Measurements from ENCODE around the gene DBX1. TPM values are rescaled to one million over a fixed set of nuclear protein-coding genes. Genes with fewer than 3 reads are reported as not detected.

DBX1 gene
- total and polyA plus RNA-seq, 3 donors from 2014 or later = not detected

DNA sequence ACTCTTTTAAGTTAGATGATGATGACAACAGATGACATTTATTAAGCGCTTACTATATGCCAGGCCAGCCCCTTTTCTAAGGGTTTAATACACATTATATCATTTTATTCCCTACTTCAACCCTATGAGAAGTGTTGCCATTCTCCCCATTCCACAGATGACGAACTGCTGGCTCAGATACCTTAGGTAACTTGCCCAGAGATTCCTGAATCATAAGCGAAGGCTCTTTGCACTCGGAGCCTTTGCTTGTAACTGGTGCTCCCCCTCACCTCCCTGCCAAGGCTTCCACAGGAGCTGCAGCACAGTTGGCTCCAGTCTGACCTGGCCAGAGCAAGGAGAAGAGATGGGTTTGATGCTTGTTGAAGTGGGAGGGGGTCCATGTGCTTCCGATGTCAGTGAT, 43.0 kb downstream of the DBX1 start:
- intact Hi-C loops (cut with DNase I; ENCODE audit: low total_unique reads) = no loop called here
- 91% methylated on average over 4 to 5 of the region's 5 CpGs for WGBS, 2 donors
- no peaks in the 10 kb centered on the region for H3K4me1 ChIP-seq
- H3K9me3 ChIP-seq = no peaks in the 10 kb centered on the region
- TF ChIP-seq, protein P1, sequence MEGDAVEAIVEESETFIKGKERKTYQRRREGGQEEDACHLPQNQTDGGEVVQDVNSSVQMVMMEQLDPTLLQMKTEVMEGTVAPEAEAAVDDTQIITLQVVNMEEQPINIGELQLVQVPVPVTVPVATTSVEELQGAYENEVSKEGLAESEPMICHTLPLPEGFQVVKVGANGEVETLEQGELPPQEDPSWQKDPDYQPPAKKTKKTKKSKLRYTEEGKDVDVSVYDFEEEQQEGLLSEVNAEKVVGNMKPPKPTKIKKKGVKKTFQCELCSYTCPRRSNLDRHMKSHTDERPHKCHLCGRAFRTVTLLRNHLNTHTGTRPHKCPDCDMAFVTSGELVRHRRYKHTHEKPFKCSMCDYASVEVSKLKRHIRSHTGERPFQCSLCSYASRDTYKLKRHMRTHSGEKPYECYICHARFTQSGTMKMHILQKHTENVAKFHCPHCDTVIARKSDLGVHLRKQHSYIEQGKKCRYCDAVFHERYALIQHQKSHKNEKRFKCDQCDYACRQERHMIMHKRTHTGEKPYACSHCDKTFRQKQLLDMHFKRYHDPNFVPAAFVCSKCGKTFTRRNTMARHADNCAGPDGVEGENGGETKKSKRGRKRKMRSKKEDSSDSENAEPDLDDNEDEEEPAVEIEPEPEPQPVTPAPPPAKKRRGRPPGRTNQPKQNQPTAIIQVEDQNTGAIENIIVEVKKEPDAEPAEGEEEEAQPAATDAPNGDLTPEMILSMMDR (IDR thresholded peaks at IDR 0.05) = no peak
- TF ChIP-seq POLR2A (IDR thresholded peaks at IDR 0.05) = no peak
- H3K27ac ChIP-seq = no peak overlapping the region
- H3K4me3 ChIP-seq = no peak overlapping the region
- H3K36me3 ChIP-seq (ENCODE audit: low read depth, missing control alignments) = no peaks in the 10 kb centered on the region
- H3K27me3 ChIP-seq = no peaks in the 10 kb centered on the region
- DNase-seq = no peak

DNA sequence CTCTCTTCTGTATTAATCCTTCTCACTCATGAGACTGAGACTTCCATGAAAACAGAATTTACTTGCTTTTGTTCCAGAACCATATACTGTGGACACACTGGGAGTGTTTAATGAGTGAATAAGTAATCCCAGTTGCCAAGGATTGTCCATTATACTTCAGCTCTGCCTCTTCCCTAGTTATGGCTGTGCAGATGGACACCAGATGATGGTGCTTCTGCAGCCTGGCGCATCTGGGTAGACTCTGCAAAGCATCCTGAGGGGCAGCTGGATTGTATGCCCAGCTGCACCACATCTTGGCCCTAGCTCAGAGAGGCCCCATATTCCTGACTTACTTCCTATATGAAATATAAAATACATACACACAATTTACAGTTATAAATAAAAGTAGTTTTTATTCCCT, 43.5 kb downstream of the DBX1 start:
- no peaks in the 10 kb centered on the region for H3K36me3 ChIP-seq (ENCODE audit: low read depth, missing control alignments)
- H3K4me1 ChIP-seq = no peaks in the 10 kb centered on the region
- no peak overlapping the region for H3K4me3 ChIP-seq
- TF ChIP-seq POLR2A (IDR thresholded peaks at IDR 0.05) = no peak
- TF ChIP-seq, protein P1 (IDR thresholded peaks at IDR 0.05) = no peak
- no peaks in the 10 kb centered on the region for H3K9me3 ChIP-seq
- 8 to 64% methylated on average over 1 of the region's 1 CpG for WGBS, 2 donors
- no peak overlapping the region for H3K27ac ChIP-seq
- no peak for DNase-seq
- no peaks in the 10 kb centered on the region for H3K27me3 ChIP-seq
- intact Hi-C loops (cut with DNase I; ENCODE audit: low total_unique reads) = no loop called here

DNA sequence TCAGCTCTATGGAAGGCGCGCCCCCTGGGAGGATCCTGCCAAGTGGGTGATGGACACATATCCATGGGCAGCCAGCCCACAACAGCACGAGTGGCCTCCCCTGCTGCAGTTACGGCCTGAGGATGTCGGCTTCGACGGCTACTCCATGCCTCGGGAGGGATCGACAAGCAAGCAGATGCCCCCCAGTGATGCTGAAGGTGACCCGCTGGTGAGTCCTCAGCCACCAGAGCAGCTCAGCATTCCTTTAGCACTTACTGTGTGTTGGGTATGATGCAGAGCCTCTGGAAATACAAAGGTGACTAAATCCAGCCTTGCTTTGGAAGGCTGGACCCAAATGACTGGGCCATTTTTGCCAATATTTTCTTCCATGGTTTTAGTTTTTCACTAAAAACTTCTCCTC, 45.7 kb downstream of the DBX1 start:
- no peak for DNase-seq
- intact Hi-C loops (cut with DNase I; ENCODE audit: low total_unique reads) = no loop called here
- no peak overlapping the region for H3K4me3 ChIP-seq
- no peak for TF ChIP-seq POLR2A (IDR thresholded peaks at IDR 0.05)
- TF ChIP-seq, protein P1 (IDR thresholded peaks at IDR 0.05) = no peak
- H3K36me3 ChIP-seq (ENCODE audit: low read depth, missing control alignments) = no peaks in the 10 kb centered on the region
- 94 to 99% methylated on average over 10 of the region's 10 CpGs for WGBS, 2 donors
- no peak overlapping the region for H3K27ac ChIP-seq
- H3K9me3 ChIP-seq = no peaks in the 10 kb centered on the region
- no peaks in the 10 kb centered on the region for H3K4me1 ChIP-seq
- H3K27me3 ChIP-seq = no peaks in the 10 kb centered on the region

DNA sequence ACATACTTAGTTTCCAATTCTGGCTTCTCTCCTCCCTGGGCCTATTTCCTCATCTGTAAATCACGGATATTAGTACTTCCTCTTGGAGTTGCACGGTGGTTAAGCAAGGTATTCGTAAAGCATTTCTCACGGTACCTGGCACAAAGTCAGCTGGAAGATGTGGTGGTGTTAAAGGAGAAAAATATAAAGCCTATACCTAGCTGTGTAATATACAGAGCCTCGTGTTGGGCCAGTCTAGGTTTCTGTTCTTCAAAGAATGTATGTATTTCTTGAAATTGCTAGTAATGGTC, 47.2 kb downstream of the DBX1 start:
- DNase-seq = no peak
- TF ChIP-seq, protein P1 (IDR thresholded peaks at IDR 0.05) = no peak
- no peak for TF ChIP-seq POLR2A (IDR thresholded peaks at IDR 0.05)
- Histone ChIP-seq H3K27ac (no peak overlapping the region), H3K4me1 (no peaks in the 10 kb centered on the region), H3K4me3 (no peak overlapping the region), H3K9me3 (no peaks in the 10 kb centered on the region), H3K27me3 (no peaks in the 10 kb centered on the region), H3K36me3 (ENCODE audit: low read depth, missing control alignments) (no peaks in the 10 kb centered on the region)
- WGBS, 2 donors = 83 to 85% methylated on average over 5 of the region's 5 CpGs
- intact Hi-C loops (cut with DNase I; ENCODE audit: low total_unique reads) = no loop called here

DNA sequence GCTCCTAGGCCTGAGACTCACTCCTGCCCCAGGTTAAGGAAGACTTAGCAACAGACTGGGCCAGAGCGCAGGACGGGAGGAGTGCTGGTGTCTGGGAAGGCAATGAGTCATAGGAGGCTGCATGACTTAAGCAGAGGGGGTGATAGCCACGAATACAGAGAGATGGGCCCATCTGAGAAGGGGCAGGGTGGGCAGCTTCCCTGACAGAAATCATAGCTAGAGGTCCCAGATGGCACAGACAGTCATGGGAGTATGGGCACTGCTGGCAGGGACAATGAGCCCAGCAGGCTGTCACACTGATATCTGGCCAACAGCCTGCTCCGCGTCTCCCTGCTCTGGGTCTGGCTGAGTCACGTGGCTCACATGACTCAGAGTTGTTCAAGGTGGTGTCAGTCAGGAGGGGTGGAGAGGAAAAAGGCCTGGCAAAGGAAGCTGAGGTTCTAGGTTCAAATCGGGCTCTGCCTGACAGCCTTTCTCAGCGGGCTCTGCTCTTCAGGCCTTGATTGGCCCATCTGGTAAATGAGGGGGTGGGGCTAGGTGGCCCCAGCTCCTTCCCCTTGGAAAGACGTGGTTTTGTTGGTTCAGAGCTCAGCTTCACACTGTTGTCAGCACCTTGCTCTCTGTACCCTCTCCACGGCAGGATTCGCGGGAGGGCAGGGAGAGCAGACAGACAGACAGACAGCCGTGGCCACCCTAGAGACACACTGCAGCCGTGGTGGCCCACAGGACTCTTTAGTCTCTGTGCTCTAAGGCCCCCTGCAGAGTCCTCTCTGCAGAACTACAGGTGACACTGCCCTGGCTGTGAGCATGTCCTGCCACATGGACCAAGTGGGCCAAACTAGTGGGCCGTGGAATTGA, 47.8 kb downstream of the DBX1 start:
- peak; percentile 54 for DNase-seq
- no peaks in the 10 kb centered on the region for H3K9me3 ChIP-seq
- H3K4me1 ChIP-seq = no peaks in the 10 kb centered on the region
- intact Hi-C loops (cut with DNase I; ENCODE audit: low total_unique reads) = no loop called here
- H3K27ac ChIP-seq = no peak overlapping the region
- H3K36me3 ChIP-seq (ENCODE audit: low read depth, missing control alignments) = no peaks in the 10 kb centered on the region
- H3K27me3 ChIP-seq = no peaks in the 10 kb centered on the region
- WGBS, 2 donors = 67 to 68% methylated on average over 12 to 15 of the region's 15 CpGs
- TF ChIP-seq, protein P1 (IDR thresholded peaks at IDR 0.05) = no peak
- TF ChIP-seq POLR2A (IDR thresholded peaks at IDR 0.05) = no peak
- H3K4me3 ChIP-seq = no peak overlapping the region

All from testis (tissue), 3 donors.